ENCODE measurements around the gene MSANTD1.

The MSANTD1 gene

DNA sequence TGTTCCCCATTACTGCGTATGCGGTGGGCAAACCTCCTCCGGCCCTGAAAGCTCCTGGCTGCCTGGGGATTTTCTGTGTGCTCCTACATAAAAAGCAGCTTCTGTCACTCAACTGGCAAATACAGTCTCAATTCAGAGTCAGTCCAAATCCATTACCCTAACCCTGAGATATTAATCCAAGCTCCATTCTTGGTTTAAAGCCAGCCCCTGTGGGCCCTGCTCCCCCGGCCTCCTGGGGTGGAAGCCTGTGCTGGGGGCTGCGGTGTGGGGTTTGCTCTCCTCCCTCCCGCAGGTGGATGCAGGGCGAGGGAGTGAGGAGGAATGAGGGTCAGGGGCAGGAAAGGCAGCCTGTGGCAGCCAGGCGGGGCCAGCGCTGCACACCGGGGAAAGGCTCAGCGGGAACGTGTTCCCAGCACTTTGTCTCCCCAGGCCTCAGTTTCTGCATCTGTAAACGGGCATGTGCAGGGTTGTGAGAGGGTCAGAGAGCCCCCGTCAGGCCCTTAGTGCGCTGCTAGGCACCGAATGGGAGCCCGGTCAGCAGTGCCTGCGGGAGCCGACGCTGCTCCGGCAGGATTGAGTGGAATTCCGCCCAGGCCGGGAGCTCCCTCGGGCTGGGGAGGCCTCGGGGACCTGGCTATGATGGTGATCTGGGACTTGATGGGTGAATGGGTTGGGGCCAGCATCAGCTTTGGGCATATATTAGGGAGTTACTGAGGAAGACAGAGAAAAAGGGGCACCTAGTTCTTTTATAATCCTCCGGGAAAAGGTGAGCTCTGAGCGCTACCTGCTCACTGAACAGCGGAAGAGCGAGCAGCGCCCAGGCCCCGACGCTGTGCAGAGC is 37.6 kb downstream of the MSANTD1 start:
- TF ChIP-seq, protein P1, sequence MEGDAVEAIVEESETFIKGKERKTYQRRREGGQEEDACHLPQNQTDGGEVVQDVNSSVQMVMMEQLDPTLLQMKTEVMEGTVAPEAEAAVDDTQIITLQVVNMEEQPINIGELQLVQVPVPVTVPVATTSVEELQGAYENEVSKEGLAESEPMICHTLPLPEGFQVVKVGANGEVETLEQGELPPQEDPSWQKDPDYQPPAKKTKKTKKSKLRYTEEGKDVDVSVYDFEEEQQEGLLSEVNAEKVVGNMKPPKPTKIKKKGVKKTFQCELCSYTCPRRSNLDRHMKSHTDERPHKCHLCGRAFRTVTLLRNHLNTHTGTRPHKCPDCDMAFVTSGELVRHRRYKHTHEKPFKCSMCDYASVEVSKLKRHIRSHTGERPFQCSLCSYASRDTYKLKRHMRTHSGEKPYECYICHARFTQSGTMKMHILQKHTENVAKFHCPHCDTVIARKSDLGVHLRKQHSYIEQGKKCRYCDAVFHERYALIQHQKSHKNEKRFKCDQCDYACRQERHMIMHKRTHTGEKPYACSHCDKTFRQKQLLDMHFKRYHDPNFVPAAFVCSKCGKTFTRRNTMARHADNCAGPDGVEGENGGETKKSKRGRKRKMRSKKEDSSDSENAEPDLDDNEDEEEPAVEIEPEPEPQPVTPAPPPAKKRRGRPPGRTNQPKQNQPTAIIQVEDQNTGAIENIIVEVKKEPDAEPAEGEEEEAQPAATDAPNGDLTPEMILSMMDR (conservative IDR thresholded peaks at IDR 0.05) = no peak
- H3K27ac ChIP-seq = no peak overlapping the region

DNA sequence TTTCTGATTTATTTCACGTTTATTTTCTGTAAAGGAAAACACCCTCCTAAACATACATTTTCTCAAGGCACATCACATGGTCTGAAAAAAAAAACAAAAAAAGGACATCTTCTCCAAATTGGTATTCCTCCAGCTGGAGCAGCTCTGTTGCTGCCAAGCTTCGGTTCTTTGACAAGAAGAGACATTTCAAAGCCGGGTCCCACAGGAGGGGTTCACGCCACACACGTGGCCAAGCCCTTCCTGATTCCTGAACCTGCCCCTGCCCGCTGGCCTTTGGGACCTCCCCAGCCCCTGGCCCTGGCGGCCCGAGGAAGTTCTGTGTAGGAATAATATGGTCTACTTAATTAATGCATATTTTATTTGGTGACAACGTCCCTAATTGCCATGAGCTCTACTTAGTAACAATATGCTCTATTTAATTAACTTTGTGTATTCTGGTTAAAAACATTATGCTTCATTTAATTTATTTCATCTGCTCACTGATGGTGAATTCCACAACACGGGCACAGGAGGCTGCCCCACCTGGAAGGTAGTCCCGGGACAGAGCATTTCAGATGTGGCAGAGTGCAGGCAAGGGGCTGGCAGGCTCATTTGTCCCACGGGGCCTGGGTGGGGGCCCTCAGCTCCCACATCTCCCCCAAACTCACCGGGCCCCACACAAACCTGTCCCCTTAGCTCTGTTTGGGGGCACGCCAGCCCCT is 38.5 kb downstream of the MSANTD1 start:
- no peak overlapping the region for H3K27ac ChIP-seq
- TF ChIP-seq, protein P1 (conservative IDR thresholded peaks at IDR 0.05) = no peak

DNA sequence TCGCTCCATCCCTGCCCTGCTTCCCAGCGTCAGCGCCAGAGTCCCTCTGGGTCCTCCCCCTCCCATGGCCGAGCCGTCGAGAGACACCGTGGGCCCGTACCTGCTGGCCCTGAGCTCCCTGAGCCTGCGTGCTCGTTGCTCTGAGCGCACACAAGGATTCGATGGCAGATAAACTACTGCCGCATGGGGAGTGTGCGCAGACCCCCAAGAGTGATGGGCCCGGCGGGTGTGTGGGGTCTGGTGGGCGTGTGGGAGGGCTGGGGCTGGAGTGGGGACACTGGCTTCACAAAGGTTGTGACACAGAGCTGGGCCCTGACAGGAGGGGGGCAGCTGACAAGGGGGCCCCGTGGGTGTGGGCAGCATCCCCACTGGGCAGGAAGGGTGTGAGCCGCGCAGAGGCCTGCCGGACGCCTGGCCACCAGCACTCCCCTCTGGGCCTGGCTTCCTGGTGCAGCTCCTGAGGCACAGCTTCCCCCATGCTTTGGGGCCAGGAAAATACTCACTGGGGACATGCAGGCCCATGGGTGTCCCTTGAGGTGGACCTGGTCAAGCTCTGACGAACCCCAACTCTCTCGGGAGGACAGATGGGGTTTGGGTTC is 39.1 kb downstream of the MSANTD1 start:
- TF ChIP-seq, protein P1 (conservative IDR thresholded peaks at IDR 0.05) = no peak
- no peak overlapping the region for H3K27ac ChIP-seq

DNA sequence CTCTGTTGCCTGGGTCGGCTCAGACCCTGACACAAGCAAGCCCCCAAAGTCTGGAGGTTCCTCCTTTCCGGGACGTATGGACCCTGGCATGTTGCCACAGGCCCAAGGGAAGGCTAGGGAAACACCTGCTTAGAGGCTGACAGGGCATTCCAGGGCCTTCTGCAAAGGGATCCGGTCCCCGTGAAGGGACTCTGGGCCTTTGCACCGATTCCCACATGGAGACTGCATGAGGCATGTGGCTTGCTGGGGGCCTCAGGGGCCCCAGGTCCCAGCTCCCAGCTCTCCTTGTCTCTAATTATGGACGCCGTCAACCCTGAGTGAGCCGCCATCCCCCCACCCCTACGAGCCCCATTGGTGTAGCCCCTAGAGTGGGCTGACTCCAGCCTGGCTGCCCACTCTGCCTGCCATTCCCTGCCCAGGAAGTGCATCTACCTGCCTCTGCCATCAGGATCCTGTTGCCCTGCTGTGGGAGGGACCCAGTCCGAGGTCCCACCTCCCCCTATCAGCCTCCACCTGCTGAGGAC is 39.7 kb downstream of the MSANTD1 start:
- TF ChIP-seq, protein P1 (conservative IDR thresholded peaks at IDR 0.05) = no peak
- no peak overlapping the region for H3K27ac ChIP-seq

DNA sequence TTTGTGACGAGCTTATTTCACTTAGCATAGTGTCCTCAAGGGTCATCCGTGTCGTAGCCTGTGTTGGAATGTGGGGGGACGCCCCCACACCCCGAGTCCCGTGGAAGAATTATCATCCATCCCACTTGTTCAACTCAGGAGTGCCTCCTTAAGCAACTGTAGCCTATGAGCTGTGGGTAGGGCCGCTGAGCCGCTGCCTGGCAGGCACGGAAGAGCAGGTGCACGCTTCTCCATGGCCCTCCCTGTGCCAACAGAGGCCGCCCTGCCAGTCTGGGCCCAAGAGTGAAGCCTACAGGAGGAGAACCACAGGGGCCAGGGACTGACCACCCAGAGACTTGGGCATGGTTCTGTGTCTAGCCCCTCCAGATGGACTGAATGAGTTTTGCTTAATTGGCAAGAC is 41.5 kb downstream of the MSANTD1 start:
- TF ChIP-seq, protein P1 (conservative IDR thresholded peaks at IDR 0.05) = no peak
- H3K27ac ChIP-seq = peak overlapping the region; percentile 90

DNA sequence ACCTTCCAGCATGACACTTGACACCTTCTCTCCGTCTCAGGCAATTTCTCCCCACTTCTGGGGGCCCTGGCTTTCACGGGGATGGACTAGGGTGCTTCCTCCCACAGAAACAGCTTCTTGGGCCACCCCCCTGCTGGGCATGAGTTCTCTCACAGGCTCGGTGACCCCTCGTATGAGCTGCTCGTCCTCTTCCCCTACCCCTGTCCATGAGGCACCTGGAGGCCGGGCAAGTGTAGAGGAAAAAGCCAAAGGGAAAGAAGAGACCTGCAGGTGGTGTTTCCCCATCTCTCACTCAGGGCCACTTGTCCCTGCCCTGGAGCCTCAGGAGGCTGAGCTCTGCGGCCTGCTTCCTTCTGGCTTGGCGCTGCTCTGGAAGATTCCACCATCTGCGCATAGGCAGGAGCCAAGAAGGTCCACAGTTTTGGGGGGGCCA is 41.9 kb downstream of the MSANTD1 start:
- H3K27ac ChIP-seq = peak overlapping the region; percentile 90
- TF ChIP-seq, protein P1 (conservative IDR thresholded peaks at IDR 0.05) = no peak

DNA sequence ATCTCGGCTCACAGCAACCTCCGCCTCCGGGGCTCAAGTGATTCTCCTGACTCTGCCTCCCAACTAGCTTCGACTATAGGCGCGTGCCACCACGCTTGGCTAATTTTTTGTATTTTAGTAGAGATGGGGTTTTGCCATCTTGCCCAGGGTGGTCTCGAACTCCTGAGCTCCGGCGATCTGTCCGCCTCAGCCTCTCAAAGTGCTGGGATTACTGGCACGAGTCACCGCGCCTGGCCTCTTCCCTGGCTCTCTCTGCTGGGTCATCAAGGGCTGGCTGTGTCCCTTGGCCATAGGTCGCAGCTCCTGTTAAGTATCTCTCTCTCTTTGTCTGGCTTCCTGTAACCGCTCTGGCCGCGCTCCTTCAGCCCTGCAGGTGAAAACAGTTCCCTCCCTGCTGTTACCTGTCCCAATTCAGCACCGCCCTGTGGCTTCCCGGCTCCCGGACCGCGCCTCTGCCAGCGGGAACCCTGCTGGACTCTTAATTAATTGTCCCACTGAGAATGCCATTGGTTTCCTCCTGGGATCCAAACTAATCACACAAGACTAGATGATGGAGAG is 42.5 kb downstream of the MSANTD1 start:
- H3K27ac ChIP-seq = peak overlapping the region; percentile 90

More for the DNA sequence above, 42.5 kb downstream of the MSANTD1 start:
- TF ChIP-seq, protein P1 (conservative IDR thresholded peaks at IDR 0.05) = 0 out of 2 replicates have a peak, but pooled peaks have one; percentile 22
